ENCODE data around the gene STRN3.
"Not testable (repeated sequence)": the region's sequence is repeated elsewhere in the genome, so short reads cannot be mapped to it uniquely, and the experiment has no call there.

STRN3 gene, protein sequence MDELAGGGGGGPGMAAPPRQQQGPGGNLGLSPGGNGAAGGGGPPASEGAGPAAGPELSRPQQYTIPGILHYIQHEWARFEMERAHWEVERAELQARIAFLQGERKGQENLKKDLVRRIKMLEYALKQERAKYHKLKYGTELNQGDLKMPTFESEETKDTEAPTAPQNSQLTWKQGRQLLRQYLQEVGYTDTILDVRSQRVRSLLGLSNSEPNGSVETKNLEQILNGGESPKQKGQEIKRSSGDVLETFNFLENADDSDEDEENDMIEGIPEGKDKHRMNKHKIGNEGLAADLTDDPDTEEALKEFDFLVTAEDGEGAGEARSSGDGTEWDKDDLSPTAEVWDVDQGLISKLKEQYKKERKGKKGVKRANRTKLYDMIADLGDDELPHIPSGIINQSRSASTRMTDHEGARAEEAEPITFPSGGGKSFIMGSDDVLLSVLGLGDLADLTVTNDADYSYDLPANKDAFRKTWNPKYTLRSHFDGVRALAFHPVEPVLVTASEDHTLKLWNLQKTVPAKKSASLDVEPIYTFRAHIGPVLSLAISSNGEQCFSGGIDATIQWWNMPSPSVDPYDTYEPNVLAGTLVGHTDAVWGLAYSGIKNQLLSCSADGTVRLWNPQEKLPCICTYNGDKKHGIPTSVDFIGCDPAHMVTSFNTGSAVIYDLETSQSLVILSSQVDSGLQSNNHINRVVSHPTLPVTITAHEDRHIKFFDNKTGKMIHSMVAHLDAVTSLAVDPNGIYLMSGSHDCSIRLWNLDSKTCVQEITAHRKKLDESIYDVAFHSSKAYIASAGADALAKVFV

DNA sequence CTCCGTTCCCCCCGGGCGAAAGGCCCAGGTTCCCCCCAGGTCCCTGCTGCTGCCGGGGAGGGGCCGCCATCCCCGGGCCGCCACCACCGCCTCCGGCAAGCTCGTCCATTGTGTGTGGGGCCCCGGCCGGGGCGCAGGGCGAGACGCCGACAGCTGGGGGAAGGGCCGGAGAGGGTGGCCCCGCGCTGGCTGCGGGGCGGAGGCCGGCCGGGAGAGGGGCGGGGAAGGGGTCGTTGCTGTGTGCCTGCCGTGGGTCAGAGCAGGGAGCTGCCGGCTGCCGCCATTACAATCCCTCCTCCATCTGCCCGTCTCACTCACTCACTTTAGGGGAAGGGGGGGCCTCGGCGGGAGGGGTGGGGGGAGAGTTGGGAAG is at the start of gene STRN3:
TSS of gene STRN3 (minus strand) at position 303 of the 373 bp plus-strand sequence. CDS start at position 109, 194 bp downstream.
- DNase-seq = no peak
- intact Hi-C loops (cut with DNase I) = loop anchor here (5.0 kb wide), 1 partner anchor 181 kb away; the partner anchor contains the start of gene HECTD1

DNA sequence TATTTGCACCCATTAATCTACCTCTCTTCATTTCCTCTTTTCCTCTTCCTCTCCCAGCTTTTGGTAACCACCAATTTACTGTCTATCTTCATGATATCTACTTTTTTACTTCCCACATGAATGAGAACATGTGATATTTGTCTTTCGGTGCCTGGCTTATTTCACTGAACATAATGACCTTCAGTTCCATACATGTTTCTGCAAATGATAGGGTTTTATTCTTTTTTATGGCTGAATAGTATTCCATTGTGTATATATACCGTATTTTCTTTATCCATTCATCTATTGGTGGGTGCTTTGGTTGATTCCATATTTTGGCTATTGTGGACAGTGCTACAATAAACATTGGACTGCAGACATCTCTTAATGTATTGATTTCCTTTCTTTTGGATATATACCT is 49.0 kb upstream of the STRN3 start:
- no peak for DNase-seq
- intact Hi-C loops (cut with DNase I) = no loop called here

DNA sequence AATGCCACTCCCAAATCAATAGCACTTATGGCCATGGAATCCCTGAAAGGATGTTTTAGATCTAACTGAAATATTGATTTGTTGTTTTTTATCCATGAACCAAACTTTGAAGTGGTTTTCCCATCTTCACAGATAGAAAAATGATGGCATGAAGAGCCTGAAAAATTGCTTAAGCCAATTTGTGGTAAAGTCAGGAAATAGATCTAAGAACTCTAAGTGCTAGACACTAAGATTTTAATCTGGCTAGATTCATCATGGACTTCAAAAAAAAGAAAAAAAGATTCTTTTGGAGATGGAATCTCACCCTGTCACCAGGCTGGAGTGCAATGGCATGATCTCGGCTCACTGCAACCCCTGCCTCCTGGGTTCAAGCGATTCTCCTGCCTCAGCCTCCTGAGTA is 45.0 kb upstream of the STRN3 start:
- no peak for DNase-seq
- intact Hi-C loops (cut with DNase I) = no loop called here

DNA sequence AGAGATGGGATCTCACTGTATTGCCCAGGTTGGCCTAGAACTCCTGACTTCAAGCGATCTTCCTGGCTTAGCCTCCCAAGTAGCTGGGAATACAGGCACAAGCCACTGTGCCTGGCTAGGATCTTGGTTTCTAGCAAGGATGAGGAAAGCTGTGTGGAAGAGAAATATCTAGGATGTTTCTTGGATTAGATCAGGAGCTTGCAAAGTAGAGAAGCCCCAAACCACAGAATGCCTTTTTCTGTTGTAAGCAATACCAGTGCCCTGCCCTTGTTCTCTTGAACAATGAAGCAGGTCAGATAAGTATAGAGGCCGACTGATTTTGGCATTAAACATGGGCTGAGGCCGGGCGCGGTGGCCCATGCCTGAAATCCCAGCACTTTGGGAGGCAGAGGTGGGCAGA is 44.3 kb upstream of the STRN3 start:
- peak in 1 of 42 donors; percentile 12 for DNase-seq
- intact Hi-C loops (cut with DNase I) = no loop called here

DNA sequence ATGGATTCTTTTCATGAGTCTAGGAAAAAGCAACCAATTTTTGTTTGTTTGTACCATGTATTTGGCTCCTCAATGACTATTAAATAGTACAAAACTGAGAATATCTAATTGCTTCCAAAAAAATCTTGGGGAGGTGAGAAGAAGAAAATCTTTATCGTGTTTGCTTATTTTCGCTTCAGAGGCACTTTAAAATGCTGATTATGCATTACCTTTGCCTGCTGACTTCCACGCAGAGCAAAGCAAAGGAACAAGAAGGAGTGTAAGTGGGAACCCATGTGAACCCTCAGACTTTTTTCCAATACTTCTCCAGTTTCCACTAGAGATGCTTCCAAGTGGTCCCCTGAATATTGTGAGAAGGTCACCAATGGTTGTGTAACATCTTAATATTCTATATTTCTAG is 43.2 kb upstream of the STRN3 start:
- intact Hi-C loops (cut with DNase I) = no loop called here
- DNase-seq = no peak

DNA sequence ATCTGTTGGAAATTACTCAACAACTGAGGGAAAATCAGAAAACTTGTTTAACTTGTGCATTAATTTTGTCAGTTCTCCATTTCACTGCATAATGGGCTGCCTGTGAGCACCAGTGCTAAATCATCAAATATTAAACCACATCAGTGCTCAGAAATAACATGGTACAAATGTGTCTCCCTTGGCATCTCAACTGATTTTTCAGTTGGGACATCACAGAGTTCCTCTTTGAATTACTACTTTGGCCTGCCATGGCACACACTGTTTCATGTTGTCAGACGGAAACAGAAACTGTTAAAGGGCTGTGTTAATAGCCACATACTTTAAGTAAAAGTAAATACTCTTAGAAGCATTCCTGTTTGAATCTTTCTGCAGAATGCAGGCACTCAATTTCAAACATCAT is 42.1 kb upstream of the STRN3 start:
- intact Hi-C loops (cut with DNase I) = no loop called here
- DNase-seq = no peak

DNA sequence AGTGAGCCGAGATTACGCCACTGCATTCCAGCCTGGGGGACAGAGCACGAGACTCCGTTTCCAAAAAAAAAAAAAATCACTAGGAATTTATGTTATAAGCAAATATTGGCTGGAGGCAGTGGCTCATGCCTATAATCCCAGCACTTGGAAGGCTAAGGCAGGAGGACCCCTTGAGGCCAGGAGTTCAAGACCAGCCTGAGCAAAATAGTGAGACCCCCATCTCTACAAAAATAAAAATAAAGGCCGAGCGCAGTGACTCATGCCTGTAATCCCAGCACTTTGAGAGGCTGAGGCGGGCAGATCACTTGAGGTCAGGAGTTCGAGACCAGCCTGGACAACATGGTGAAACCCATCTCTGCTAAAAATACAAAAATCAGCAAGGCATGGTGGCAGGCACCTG is 36.7 kb upstream of the STRN3 start:
- intact Hi-C loops (cut with DNase I); DNase-seq: not testable (repeated sequence)

DNA sequence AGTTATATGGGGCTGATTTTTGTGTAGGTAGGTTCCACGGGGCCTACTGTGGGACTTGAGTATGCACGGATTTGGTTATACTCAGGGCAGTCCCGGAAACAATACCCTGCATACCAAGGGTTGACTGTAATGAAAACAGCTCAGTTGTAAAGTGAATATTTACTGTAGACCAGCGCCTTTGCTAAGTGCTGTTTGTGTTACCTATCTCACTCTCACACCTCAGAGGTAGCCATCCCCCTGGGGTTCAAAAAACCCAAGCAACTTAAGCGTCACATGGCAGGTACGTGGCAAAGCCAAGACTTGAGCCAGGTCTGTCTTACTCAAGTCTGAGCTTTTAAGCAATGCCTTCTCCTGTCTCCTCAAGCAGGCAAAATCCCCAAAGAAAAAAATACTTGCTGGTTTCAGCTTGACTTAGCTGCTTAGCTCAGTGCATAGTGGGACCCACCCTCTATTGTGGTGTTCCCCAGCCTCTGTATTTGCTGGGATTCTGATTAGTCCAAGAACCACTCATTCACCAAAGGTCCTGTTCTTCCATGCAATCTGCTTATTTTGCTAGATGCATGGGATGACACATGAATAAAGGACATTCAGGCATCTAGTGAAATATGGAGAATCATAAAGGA is 34.2 kb upstream of the STRN3 start:
- DNase-seq = no peak
- intact Hi-C loops (cut with DNase I) = no loop called here

DNA sequence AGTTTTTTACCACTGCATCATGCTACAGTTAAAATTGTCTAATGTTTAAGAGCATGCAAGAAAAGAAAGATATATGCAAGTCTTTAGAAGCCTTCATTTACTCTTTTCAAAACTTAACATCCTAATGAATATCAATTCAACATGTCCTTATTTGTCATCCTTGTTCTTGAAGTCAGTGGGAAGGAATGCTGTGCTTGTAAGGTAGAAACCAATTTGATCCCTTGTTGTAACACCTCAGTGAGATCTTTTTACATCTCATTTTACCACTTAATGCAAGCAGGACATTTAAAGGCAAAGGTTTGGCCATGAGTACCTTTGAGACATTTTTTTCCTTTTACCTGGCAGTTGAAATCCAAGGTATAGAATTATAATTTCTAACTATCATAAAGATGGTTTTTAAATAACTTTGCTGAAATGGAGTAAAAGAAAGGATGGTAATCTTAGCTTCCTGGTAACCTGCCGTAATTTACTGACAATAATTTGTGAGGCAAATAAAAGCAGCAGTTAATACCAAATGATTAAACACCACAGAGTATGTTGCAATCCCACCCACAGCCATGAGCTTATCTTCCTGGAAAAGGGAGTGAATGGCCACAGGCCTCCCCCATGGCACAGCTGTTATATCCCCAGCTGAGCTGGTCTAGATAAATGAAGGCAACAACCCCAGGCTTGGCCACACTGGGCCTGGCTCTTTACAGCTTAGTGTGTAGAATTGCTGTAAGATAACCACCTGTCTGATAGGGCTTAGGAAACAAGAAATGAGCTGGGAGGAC is 33.2 kb upstream of the STRN3 start:
- no peak for DNase-seq

DNA sequence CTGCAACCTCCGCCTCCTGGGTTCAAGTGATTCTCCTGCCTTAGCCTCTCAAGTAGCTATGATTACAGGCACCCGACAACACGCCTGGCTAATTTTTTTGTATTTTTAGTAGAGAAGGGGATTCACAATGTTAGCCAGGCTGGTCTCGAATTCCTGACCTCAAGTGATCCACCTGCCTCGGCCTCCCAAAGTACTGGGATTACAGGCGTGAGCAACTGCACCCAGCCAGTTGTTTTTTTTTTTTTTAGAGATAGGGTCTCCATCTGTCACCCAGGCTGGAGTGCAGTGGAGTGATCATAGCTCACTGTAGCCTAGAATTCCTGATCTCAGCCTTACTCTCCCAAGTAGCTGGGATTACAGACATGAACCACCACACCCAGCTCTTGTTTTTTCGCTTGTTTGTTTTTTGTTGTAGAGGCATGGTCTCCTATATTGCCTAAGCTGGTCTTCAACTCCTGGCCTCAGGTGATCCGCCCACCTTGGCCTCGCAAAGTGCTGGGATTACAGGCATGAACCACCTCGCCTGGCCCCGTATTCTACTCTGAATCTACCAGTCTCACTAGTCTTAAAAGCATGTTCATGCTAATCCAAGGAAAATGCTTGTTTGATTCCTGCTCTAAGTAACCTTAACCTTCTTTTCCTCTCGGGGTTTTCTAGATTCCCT is 31.7 kb upstream of the STRN3 start:
- DNase-seq = no peak
- intact Hi-C loops (cut with DNase I) = no loop called here

More for the DNA sequence above, 33.2 kb upstream of the STRN3 start:
- intact Hi-C loops (cut with DNase I) = no loop called here

DNA sequence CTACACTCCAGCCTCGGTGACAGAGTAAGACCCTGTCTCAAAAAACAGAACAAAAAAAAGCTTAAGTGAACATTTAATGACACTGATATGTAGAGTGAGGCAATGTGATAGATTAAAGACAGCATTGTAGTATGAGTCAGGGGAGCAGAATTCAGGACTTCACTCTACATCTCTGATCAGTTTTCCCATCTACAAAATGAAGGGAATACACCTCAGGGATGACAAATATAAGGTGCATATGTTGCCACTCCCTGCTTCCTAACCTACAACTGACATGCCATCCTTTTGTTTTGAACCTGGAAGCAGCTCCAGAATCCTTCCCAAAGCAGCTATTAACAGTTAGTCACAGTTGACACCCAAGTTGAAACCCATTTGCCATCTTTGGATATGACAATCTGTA is 30.9 kb upstream of the STRN3 start:
- intact Hi-C loops (cut with DNase I) = no loop called here
- peak in 1 of 42 donors; percentile 12 for DNase-seq

DNA sequence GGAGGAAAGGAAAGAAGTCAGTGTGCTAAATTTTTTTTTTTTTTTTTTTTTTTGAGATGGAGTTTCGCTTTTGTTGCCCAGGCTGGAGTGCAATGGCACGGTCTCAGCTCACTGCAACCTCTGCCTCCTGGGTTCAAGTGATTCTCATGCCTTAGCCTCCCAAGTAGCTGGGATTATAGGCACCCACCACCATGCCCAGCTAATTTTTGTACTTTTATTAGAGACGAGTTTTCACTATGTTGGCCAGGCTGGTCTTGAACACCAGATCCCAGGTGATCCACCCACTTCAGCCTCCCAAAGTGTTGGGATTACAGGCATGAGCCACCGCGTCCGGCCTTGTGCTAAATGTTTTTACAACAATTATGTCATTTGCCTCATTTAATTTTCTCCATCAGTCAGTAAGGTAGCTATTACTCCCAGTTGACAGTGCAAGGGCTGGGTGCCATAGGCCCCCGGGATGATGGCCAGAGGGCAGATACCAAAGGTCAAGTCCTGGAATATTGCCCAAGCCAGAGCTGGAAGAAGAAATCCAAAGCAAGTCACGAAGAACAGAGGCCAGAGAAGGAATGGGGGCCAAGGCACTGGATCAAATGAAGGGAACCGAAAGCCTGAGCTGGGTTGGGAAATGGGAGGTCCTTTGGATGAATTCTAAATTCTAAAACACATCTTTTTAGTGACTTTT is 26.9 kb upstream of the STRN3 start:
- peak in 4 of 42 donors; percentile 4 to 42 (median 8) for DNase-seq
- intact Hi-C loops (cut with DNase I) = not testable (repeated sequence)

DNA sequence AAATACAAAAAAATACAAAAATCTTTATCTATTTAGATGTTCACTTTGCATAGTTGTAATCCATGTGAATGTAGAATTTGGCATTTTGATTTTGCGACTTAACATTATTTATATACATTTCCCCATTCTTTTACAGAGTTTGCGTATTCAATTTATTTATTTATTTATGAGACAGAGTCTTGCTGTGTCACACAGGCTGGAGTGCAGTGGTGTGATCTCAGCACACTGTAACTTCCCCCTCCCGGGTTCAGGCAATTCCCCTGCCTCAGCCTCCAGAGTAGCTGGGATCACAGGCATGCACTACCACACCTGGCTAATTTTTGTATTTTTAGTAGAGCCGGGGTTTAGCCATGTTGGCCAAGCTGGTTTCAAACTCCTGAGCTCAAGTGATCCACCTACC is 25.3 kb upstream of the STRN3 start:
- intact Hi-C loops (cut with DNase I) = no loop called here
- no peak for DNase-seq

DNA sequence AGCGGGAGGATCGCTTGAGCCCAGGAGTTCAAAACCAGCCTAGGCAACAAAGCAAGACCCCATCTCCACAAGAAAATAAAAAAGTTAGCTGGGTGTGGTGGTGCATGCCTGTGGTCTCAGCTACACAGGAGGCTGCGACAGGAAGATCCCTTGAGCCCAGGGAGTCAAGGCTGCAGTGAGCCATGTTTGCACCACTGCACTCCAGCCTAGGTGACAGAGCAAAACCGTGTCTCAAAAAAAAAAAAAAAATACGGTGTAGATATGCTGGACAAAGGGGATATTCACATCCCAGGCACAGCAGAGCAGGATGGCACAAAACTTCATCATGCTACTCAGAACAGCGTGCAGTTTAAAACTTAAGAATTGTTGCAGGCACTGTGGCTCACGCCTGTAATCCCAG is 24.8 kb upstream of the STRN3 start:
- DNase-seq = no peak
- intact Hi-C loops (cut with DNase I) = no loop called here

DNA sequence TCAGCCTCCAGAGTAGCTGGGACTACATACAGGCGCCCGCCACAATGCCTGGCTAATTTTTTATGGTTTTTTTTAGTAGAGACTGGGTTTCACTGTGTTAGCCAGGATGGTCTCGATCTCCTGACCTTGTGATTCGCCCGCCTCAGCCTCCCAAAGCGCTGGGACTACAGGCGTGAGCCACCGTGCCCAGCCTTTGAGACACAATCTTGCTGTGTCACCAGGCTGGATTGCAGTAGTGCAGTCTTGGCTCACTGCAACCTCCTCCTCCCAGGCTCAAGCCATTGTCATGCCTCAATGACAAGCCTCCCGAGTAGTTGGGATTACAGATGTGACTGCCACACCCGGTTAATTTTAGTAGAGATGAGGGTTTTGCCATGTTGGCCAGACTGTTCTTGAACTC is 21.3 kb upstream of the STRN3 start:
- no peak for DNase-seq
- intact Hi-C loops (cut with DNase I) = no loop called here

DNA sequence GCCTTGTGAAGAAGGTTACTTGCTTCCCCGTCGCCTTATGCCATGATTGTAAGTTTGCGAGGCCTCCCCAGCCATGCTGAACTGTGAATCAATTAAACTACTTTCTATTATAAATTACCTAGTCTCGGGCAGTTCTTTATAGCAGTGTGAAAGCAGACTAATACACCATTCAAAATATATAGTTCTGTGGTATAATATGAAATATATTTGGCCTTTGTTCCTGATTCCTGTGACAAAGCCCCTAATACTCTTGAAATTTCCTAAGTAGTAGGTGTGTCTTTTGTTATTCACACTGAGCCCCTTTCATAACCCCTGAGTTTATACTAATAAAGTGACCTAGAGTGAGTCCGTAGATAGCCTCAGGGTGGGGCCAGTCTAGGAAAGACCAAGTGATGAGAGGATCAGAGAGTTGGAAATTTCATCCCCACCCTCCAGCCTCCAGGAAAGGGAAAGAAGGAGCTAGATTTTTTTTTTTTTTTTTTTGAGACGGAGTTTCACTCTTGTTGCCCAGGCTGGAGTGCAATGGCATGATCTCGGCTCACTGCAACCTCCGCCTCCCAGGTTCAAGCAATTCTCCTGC is 19.4 kb upstream of the STRN3 start:
- intact Hi-C loops (cut with DNase I) = no loop called here
- no peak for DNase-seq

DNA sequence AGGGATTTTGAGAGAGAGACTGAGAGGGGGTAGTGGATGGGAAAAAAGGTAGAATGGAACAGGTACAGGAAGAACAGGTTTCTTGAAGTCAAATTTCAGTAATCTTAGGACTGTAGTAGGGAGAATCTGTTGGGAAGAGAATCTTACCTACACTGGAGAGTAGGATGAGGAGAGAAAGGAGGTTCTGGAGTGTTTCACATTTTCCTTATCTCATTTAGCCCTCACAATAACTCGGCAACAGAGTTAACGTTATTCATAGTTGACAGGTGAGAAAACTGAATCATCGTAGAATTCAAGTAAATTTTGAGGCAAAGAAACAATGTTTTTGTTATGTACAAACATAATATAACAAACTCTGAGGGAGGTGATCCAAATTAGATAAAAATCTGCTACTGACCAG is 17.2 kb upstream of the STRN3 start:
- intact Hi-C loops (cut with DNase I) = no loop called here
- no peak for DNase-seq

DNA sequence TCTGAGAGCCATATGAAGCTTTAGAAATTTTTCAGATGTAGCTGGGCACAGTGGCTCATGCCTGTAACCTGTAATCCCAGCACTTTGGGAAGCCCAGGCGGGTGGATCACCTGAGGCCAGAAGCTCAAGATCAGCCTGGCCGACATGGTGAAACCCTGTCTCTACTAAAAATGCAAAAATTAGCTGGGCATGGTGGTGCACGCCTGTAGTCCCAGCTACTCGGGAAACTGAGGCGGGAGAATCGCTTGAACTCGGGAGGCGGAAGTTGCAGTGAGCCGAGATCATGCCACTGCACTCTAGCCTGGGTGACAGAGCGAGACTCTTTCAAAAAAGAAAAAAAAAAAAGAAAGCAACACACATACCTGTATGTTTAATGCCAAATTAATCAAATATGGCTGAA is 16.7 kb upstream of the STRN3 start:
- DNase-seq; intact Hi-C loops (cut with DNase I): not testable (repeated sequence)
